Epithelial cell of proximal tubule (primary cell): ENCODE results near the gene UBE2O. TPM values are rescaled to one million over a fixed set of nuclear protein-coding genes. Genes with fewer than 3 reads are reported as not detected.
"Not testable (repeated sequence)": the region's sequence is repeated elsewhere in the genome, so short reads cannot be mapped to it uniquely, and the experiment has no call there.

Experiments
- DNase-seq: peaks from one replicate; pipeline ENCODE4 v3.0.0-alpha.2; 2011; ENCODE audit warnings: low read depth
- H3K4me3 ChIP-seq: 2 replicates; pipeline ENCODE4 v1.5.1; 2011; ENCODE audit warnings: low read depth, mild to moderate bottlenecking, low read length
- CTCF ChIP-seq: conservative IDR thresholded peaks from 2 replicates; pipeline ENCODE4 v1.5.1; 2012; ENCODE audit warnings: low read depth, mild to moderate bottlenecking, low read length
- total RNA-seq: library from RNA; depleted of rRNA; stranded (reverse); fragments of >200 nt; gene quantifications from 2 replicates; pipeline ENCODE4 v1.2.3, GENCODE V29; 2015

The UBE2O gene
- total RNA-seq, 1 donor from 2014 or later = 15.6 TPM

GRCh38 chr17:76354747-76355310 is 98.1 kb downstream of the UBE2O start:
- TF ChIP-seq CTCF = no peak
- peak overlapping the region; percentile 92 for H3K4me3 ChIP-seq
- no peak for DNase-seq

DNA sequence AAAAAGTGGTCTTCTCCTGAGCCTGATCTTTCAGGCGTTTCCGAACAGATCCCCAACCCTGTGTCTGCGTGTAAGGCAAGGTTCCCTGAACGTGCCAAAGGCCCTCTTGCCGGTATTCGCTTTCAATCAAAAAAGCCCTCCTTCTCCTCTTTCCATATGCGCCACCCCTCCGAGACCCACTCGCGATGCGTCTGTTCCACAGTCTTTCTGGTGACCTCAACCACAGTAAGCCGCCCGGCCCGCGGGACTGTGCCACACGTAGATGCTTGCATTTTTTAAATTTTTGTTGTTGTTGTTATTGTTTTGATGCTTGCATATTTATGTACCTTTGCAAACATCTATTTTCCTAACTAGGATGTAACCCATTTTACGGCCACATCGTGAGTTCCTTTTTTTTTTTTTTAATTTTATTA is 98.6 kb downstream of the UBE2O start:
- no peak for TF ChIP-seq CTCF
- DNase-seq = no peak
- H3K4me3 ChIP-seq = peak overlapping the region; percentile 92

GRCh38 chr17:76353599-76354316 is 99.2 kb downstream of the UBE2O start, which contains the start of gene PRPSAP1:
PRPSAP1 (minus strand) TSS chr17:76353916; CDS start chr17:76353703, 213 bp downstream.
- peak; percentile 46 for TF ChIP-seq CTCF
- H3K4me3 ChIP-seq = peak within 1 kb of the TSS; percentile 92
- no peak for DNase-seq

DNA sequence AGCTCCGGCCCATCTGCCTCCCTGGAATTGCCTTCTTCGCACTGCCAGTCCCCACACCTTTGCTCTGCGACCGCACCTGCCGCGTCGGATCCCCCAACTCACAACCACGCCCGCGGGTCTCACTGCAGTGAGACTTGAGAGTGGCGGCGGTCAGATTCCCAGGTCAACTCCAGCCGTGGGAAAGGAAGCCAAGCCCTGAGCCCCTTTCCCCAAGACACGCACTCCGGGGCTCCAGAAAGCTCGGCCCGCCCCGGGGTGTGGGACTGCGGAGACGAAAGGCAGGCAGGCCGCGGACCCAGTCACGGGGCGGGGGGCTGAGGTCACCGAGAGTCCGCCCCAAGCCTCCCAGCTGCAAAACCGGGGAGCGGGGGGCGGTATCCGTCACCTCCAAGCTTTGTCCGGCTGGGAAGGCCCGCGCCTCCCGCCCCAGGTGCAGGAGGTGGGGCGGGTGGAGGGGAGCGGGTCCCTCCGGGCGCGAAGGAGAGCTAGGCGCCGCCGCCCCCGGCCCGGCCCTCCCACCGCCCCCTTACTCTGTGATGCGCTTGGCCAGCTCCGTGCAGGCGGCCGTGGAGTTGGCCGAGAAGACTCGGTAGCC is 99.9 kb downstream of the UBE2O start:
- no peak for TF ChIP-seq CTCF
- peak overlapping the region; percentile 92 for H3K4me3 ChIP-seq
- no peak for DNase-seq

- no peak for DNase-seq
- no peak overlapping the region for H3K4me3 ChIP-seq
- no peak for TF ChIP-seq CTCF
Measured at GRCh38 chr17:76351526-76352071, 101.4 kb downstream of the UBE2O start.

DNA sequence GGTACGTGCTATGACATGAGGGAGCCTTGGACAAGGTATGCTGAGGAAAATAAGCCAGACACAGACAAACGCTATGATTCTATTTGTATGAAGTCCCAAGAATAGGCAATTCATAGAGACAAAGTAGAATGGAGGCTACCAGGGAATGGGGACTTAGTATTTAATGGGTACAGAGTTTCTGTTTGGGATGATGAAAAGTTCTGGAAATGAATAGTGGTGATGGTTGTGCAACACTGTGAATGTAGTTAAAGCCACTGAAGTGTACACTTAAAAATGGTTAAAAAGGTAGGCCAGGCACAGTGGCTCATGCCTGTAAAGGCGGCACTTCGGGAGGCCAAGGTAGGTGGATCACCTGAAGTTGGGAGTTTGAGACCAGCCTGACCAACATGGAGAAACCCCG is 102.5 kb downstream of the UBE2O start:
- no peak for TF ChIP-seq CTCF
- H3K4me3 ChIP-seq = no peak overlapping the region
- DNase-seq = no peak

- DNase-seq, H3K4me3 ChIP-seq: not testable (repeated sequence)
Measured at GRCh38 chr17:76346936-76347335, 106.0 kb downstream of the UBE2O start.
